NCI-H2107 treated with DMSO at 0.1 percent for 48 hours (cell line): ENCODE data around the gene LRBA.

Experiments used
- DNase-seq: peaks from one replicate; lab custom pipeline; 2025; ENCODE audit not compliant: unreplicated experiment; lab: John Stamatoyannopoulos, UW

Gene LRBA

GRCh38 chr4:150310159-150310895, 704.8 kb downstream of the LRBA start:
- no peak for DNase-seq

GRCh38 chr4:150308824-150309472, 706.1 kb downstream of the LRBA start:
- DNase-seq, result no peak

GRCh38 chr4:150306719-150307118, 708.4 kb downstream of the LRBA start:
- DNase-seq, result no peak

- no peak for DNase-seq
Observed at GRCh38 chr4:150305995-150306394, 709.1 kb downstream of the LRBA start.

GRCh38 chr4:150302553-150302952, 712.5 kb downstream of the LRBA start:
- no peak for DNase-seq

- DNase-seq, result no peak
Observed at GRCh38 chr4:150299816-150300215, 715.3 kb downstream of the LRBA start.

GRCh38 chr4:150297861-150298474, 717.1 kb downstream of the LRBA start:
- DNase-seq, result no peak

GRCh38 chr4:150289881-150290280, 725.2 kb downstream of the LRBA start:
- DNase-seq, result no peak

GRCh38 chr4:150289198-150289597, 725.9 kb downstream of the LRBA start:
- DNase-seq, result no peak

- no peak for DNase-seq
Observed at GRCh38 chr4:150286656-150287055, 728.4 kb downstream of the LRBA start.

GRCh38 chr4:150283689-150284088, 731.4 kb downstream of the LRBA start:
- no peak for DNase-seq

GRCh38 chr4:150280975-150281374, 734.1 kb downstream of the LRBA start:
- DNase-seq, result no peak

- DNase-seq, result no peak
Observed at GRCh38 chr4:150280081-150280895, 734.8 kb downstream of the LRBA start.

- DNase-seq, result no peak
Observed at GRCh38 chr4:150278206-150278605, 736.9 kb downstream of the LRBA start.

- no peak for DNase-seq
Observed at GRCh38 chr4:150268444-150268843, 746.6 kb downstream of the LRBA start.

- no peak for DNase-seq
Observed at GRCh38 chr4:150265806-150266205, 749.3 kb downstream of the LRBA start.

GRCh38 chr4:150264595-150265161, 750.4 kb downstream of the LRBA start:
- DNase-seq, result no peak

GRCh38 chr4:150262611-150263010, 752.5 kb downstream of the LRBA start:
- no peak for DNase-seq

GRCh38 chr4:150261571-150261970, 753.5 kb downstream of the LRBA start:
- no peak for DNase-seq

- no peak for DNase-seq
Observed at GRCh38 chr4:150259861-150260567, 755.1 kb downstream of the LRBA start.
